A549 (cell line): ENCODE measurements around the gene FRS2.

Experiments used
- CTCF ChIP-seq: fragments of >200 bp; sonication (Bioruptor Twin); formaldehyde crosslinking; IDR thresholded peaks from 3 replicates; pipeline ENCODE4 v1.5.1; 2016
- EHMT2 ChIP-seq: fragments of 200-600 bp; sonication (generic); IDR thresholded peaks from 2 replicates; pipeline ENCODE4 v1.6.1; 2016; ENCODE audit warnings: antibody characterized with exemption, low read depth, mild to moderate bottlenecking, moderate library complexity
- EP300 ChIP-seq, 2 experiments: fragments of >200 bp; sonication (Bioruptor Twin); formaldehyde crosslinking; IDR thresholded peaks; 2 replicates in 1 of 2; 3 replicates in 1 of 2; pipeline ENCODE4 v1.6.1; 2016 to 2017
- KDM5A ChIP-seq: fragments of 200-600 bp; sonication (generic); IDR thresholded peaks from 2 replicates; pipeline ENCODE4 v1.6.1; 2016; ENCODE audit warnings: antibody characterized with exemption, mild to moderate bottlenecking
- SMC3 ChIP-seq: fragments of >200 bp; sonication (Bioruptor Twin); formaldehyde crosslinking; IDR thresholded peaks from 3 replicates; pipeline ENCODE4 v1.6.1; 2018; ENCODE audit warnings: inconsistent platforms

DNA sequence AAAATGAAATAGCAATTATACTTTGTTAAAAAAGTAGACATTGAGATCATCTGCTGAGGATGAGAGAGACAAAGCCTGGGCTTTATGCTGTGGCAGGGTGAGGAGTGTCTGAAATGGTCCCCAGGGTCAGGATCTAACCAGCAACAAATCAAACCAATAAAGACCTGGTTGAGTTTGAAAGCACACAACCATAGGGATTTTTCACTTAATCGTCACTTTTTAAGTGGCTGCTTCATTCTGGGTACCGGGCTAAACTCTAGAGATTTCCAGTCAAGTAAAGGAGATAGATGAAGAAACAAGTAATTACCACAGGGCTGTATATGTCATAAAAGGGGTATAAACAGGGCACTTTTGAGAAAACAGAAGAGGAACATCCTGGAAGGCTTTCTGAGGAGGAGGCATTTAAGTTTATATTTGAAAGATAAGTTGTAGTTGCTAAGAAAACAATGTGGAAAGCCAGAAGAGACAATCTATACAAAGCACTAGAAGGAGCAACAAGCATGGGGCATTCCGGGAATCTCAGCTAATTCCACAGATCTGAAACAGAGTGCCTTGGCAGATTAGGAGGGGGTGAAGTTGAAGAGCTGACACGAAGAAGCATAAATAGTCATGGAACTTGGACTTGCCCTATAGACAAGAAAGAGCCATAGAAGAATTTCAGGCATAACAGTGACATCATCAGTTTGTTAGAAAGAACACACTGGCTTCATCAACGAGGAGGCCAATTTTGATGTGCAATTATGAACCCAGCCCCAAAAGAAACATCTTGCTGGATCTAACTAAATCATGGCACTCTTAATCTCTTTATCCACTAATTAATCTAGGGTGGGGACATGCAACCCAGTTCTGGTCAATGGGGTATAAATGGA lies 46.9 kb upstream of the FRS2 start:
- TF ChIP-seq CTCF (no peak), SMC3 (no peak), EP300 (IDR thresholded peaks at IDR 0.05) (no peak), KDM5A (no peak), EHMT2 (no peak)
